Endodermal cell (in vitro differentiated cells): ENCODE data around the gene ZNF775. TPM values are rescaled to one million over a fixed set of nuclear protein-coding genes. Genes with fewer than 3 reads are reported as not detected.
A peak's percentile ranks its signal among the peaks of the same experiment; 100 is the strongest.

Source experiments
- DNase-seq: peaks from one replicate; pipeline ENCODE4 v3.0.0-alpha.2; 2017
- H3K27ac ChIP-seq: 2 replicates; pipeline ENCODE4 v1.5.1; 2013; ENCODE audit warnings: mild to moderate bottlenecking, low read depth, low read length, moderate library complexity
- H3K27me3 ChIP-seq: 2 replicates; pipeline ENCODE4 v1.6.1; 2013; ENCODE audit warnings: mild to moderate bottlenecking, low read length, moderate library complexity; ENCODE audit not compliant: insufficient read depth, control insufficient read depth, poor library complexity, severe bottlenecking
- H3K36me3 ChIP-seq: 2 replicates; pipeline ENCODE4 v1.7.0; 2013; ENCODE audit warnings: mild to moderate bottlenecking, low read length, moderate library complexity; ENCODE audit not compliant: control insufficient read depth, insufficient read depth
- H3K4me1 ChIP-seq: one replicate; pipeline ENCODE4 v1.7.0; 2013; ENCODE audit warnings: low read length; ENCODE audit not compliant: control insufficient read depth, insufficient read depth
- H3K4me3 ChIP-seq: 2 replicates; pipeline ENCODE4 v1.5.1; 2013; ENCODE audit warnings: mild to moderate bottlenecking, low read length, moderate library complexity
- H3K9ac ChIP-seq: 2 replicates; pipeline ENCODE4 v1.6.1; 2013; ENCODE audit warnings: mild to moderate bottlenecking, low read length, moderate library complexity; ENCODE audit not compliant: poor library complexity, severe bottlenecking; ENCODE audit errors: extremely low read depth
- H3K9me3 ChIP-seq: 2 replicates; pipeline ENCODE4 v1.6.1; 2013; ENCODE audit warnings: mild to moderate bottlenecking, low read length, moderate library complexity; ENCODE audit not compliant: control insufficient read depth
- H3K27ac Mint-ChIP-seq: 2 replicates; pipeline ENCODE4 v1.8.0; 2020; ENCODE audit warnings: mixed read lengths
- H3K27me3 Mint-ChIP-seq: 2 replicates; pipeline ENCODE4 v1.8.0; 2021; ENCODE audit warnings: mild to moderate bottlenecking, mixed read lengths; ENCODE audit not compliant: insufficient read depth
- H3K36me3 Mint-ChIP-seq: 2 replicates; pipeline ENCODE4 v1.8.0; 2020; ENCODE audit warnings: low read depth, mixed read lengths
- H3K4me1 Mint-ChIP-seq: 2 replicates; pipeline ENCODE4 v1.8.0; 2020; ENCODE audit warnings: mixed read lengths
- H3K4me3 Mint-ChIP-seq: 2 replicates; pipeline ENCODE4 v1.8.0; 2020; ENCODE audit warnings: mild to moderate bottlenecking, moderate library complexity, mixed read lengths
- H3K9me3 Mint-ChIP-seq: 2 replicates; pipeline ENCODE4 v1.8.0; 2020; ENCODE audit warnings: mild to moderate bottlenecking, mixed read lengths
- whole genome bisulfite sequencing, 2 experiments: methylation state at CpG; one replicate each; pipeline versions ENCODE4 v1.1.5 to v1.1.7; 2013; ENCODE audit warnings: missing lambda C conversion rate in 2 of 2, mixed read lengths in 1 of 2; ENCODE audit not compliant: insufficient coverage in 1 of 2, insufficient read length in 1 of 2; 5-methylcytosine and 5-hydroxymethylcytosine counted together
- total RNA-seq, 2 donors: library from RNA; stranded (reverse); fragmentation: NEBNext Ultra II Directional in 1 of 2; extraction: Animal tissue kit (Norgen Biotek cat#: 25700) in 1 of 2; gene quantifications; 2 replicates in 1 of 2; 3 replicates in 1 of 2; pipeline ENCODE4 v1.2.1, GENCODE V29; 2021
- TF ChIP-seq, protein P1 (sequence below): fragments of 200-600 bp; sonication (generic); conservative IDR thresholded peaks from 2 replicates; pipeline ENCODE4 v1.5.0; 2021; ENCODE audit warnings: antibody characterized with exemption, mild to moderate bottlenecking

Gene ZNF775
- total RNA-seq, 2 donors from 2014 or later: 10.0 to 11.3 TPM

DNA sequence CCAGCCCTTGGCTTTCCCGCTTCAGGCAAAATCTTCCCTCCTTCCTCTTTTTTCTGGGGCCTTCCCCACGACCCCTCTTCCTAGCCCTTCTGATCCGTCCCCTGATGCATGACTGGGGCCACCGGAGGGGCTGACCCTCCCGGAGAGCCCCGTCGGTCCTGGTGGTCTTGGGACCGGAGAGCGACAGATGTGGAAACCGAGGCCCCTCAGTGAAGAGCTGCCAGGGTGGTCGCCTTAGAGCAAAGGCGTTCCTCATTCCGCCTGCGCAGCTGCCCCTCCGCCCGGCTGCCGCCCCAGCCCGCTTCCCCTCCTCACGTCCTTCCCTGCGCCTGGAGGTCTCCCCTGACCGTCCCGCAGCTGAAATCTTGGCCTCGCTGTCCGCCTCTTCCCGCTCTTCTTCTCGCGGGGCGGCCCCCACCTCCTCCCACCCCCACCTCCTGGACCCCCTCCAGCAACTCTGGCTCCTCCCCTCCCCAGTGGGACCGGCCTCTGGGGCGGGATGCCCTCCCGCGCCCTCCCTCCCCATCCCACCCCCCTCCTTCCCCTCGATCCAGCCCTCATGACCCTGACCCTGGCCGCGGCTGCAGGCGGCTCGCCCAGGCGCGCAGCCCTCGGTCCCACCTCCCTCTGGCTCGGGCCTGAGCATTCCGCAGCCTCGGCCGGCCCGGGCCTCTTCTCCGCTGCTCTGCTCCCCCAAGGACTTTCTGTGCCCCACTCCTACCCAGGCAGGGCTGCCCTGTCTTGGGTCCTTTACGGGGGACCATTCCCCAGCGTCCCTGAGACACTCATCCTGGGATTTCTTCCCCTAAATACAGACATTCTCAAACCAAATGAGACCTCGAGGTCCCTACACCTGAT lies 37.6 kb upstream of the ZNF775 start, which contains the start of gene RARRES2:
Gene RARRES2 (minus strand): TSS at position 367 of the 858 bp plus-strand sequence. CDS start 1,020 bp downstream, outside the sequence.
- H3K9me3 ChIP-seq: peaks cover 18% of the 10 kb centered on the region
- TF ChIP-seq, protein P1, sequence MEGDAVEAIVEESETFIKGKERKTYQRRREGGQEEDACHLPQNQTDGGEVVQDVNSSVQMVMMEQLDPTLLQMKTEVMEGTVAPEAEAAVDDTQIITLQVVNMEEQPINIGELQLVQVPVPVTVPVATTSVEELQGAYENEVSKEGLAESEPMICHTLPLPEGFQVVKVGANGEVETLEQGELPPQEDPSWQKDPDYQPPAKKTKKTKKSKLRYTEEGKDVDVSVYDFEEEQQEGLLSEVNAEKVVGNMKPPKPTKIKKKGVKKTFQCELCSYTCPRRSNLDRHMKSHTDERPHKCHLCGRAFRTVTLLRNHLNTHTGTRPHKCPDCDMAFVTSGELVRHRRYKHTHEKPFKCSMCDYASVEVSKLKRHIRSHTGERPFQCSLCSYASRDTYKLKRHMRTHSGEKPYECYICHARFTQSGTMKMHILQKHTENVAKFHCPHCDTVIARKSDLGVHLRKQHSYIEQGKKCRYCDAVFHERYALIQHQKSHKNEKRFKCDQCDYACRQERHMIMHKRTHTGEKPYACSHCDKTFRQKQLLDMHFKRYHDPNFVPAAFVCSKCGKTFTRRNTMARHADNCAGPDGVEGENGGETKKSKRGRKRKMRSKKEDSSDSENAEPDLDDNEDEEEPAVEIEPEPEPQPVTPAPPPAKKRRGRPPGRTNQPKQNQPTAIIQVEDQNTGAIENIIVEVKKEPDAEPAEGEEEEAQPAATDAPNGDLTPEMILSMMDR: no peak
- peak within 1 kb of the TSS; percentile 38 for H3K9ac ChIP-seq
- peaks cover 13% of the 10 kb centered on the region for H3K4me1 Mint-ChIP-seq
- 3 to 6% methylated on average over 26 to 46 of the region's 49 CpGs for WGBS, 2 experiments
- peaks cover 16% of the 10 kb centered on the region for H3K9me3 Mint-ChIP-seq
- H3K27me3 ChIP-seq: peaks cover 27% of the 10 kb centered on the region
- peak; percentile 84 for DNase-seq
- peak within 1 kb of the TSS; percentile 52 for H3K27ac Mint-ChIP-seq
- peaks cover 6% of the 10 kb centered on the region for H3K36me3 Mint-ChIP-seq
- H3K27me3 Mint-ChIP-seq: peaks cover 44% of the 10 kb centered on the region
- H3K4me1 ChIP-seq: peaks cover 5% of the 10 kb centered on the region
- H3K4me3 ChIP-seq: peak within 1 kb of the TSS; percentile 76
- no peak within 1 kb of the TSS for H3K27ac ChIP-seq
- H3K36me3 ChIP-seq: no peaks in the 10 kb centered on the region
- peak within 1 kb of the TSS; percentile 64 for H3K4me3 Mint-ChIP-seq

DNA sequence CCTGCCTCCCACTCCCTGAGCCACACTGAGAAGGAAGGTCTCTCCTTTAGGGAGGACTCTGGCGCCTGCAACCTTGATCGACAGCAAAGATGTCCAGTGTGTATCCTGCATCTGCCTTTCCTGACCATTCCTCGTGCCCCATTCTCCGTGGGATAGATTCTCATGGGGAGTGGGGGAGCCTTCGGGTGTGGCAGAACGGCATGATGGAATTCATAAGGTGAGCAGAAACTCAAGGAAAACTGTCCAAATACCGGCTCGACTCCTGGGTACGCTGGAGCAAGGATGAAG lies 37.1 kb upstream of the ZNF775 start:
- H3K9ac ChIP-seq: no peak overlapping the region
- no peak overlapping the region for H3K27ac ChIP-seq
- Mint-ChIP-seq H3K4me3 (peak overlapping the region; percentile 64), H3K4me1 (peaks cover 13% of the 10 kb centered on the region), H3K27ac (no peak overlapping the region), H3K36me3 (peaks cover 6% of the 10 kb centered on the region), H3K9me3 (peaks cover 16% of the 10 kb centered on the region), H3K27me3 (peaks cover 47% of the 10 kb centered on the region)
- WGBS, 2 experiments: 79 to 84% methylated on average over 6 to 9 of the region's 9 CpGs
- peaks cover 18% of the 10 kb centered on the region for H3K9me3 ChIP-seq
- H3K27me3 ChIP-seq: peaks cover 27% of the 10 kb centered on the region
- H3K4me1 ChIP-seq: peaks cover 5% of the 10 kb centered on the region
- no peak for DNase-seq
- no peaks in the 10 kb centered on the region for H3K36me3 ChIP-seq
- TF ChIP-seq, protein P1: no peak
- H3K4me3 ChIP-seq: no peak overlapping the region

DNA sequence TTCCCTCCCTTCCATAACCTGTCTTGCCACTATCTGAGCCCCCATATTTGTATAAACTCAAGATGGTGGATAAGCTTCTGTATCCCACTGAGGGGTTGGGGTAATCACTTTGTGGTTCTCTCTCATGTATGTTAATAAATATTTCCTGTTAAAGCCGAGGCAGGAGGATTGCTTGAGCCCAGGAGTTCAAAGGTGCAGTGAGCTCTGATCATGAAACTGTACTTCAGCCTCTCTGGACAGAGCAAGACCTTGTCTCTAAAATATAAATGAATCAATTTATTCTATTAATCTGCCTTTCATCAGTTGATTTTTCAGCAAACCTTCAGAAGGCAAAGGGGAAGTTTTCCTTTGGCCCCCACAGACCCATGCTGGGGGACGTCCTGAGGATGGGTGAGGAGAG lies 35.9 kb upstream of the ZNF775 start:
- Mint-ChIP-seq H3K4me3 (no peak overlapping the region), H3K36me3 (no peaks in the 10 kb centered on the region), H3K27ac (no peak overlapping the region), H3K27me3 (peaks cover 47% of the 10 kb centered on the region), H3K9me3 (peaks cover 16% of the 10 kb centered on the region), H3K4me1 (peaks cover 13% of the 10 kb centered on the region)
- peaks cover 5% of the 10 kb centered on the region for H3K4me1 ChIP-seq
- no peak overlapping the region for H3K27ac ChIP-seq
- TF ChIP-seq, protein P1: no peak
- no peak overlapping the region for H3K9ac ChIP-seq
- WGBS, 2 experiments: 63 to 81% methylated on average over 1 to 2 of the region's 2 CpGs
- H3K4me3 ChIP-seq: no peak overlapping the region
- no peaks in the 10 kb centered on the region for H3K36me3 ChIP-seq
- H3K9me3 ChIP-seq: peaks cover 18% of the 10 kb centered on the region
- DNase-seq: no peak
- H3K27me3 ChIP-seq: peaks cover 27% of the 10 kb centered on the region
